HG02588 (cell line): ENCODE data around the gene DUSP19.
A peak's percentile ranks its signal among the peaks of the same experiment; 100 is the strongest.

Source experiments
- ATAC-seq: cut with Tn5 transposase; IDR thresholded peaks from one replicate; pipeline ENCODE4 v1.9.1; 2021; ENCODE audit warnings: mild to moderate bottlenecking, moderate library complexity; ENCODE audit not compliant: unreplicated experiment

Gene DUSP19

DNA sequence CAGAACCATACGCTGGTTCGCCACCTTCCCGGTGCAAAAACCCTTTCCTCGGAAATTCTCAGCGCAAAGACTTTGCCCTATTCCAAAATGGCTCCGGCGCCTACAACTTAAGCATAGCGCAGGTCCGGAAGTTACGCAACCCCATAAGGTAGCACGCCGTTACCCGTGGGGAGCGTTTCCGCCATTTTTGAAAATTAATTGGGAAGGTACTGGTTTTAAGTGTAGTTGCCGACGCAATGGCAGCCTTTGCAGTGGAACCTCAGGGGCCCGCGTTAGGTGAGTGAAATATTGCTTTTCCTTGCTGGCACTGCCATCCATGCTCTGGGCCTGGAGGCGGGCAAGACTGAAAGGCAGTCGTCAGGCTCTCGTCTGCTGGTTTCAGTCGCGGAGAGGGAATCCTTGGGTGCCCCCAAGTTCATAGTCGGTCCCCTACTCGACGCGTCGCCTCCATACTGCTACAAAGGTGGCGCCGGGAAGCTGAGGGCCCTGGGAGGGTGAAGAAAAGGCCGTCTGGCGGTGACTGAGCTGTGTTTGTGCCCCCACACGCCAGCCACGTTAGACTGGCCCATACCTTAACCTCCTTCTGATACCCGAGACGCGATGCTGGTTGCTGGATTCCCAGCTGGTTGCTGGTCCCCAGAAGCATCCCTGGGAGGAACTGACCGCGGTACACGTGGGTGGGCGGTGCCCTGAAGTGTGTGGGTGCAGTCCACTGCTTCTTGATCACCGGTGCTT lies 45.8 kb downstream of the DUSP19 start, which contains the start of gene NUP35:
TSS of gene NUP35 (plus strand) at position 222 of the 735 bp plus-strand sequence. CDS start at position 237, 15 bp downstream.
- peak; percentile 88 for ATAC-seq

DNA sequence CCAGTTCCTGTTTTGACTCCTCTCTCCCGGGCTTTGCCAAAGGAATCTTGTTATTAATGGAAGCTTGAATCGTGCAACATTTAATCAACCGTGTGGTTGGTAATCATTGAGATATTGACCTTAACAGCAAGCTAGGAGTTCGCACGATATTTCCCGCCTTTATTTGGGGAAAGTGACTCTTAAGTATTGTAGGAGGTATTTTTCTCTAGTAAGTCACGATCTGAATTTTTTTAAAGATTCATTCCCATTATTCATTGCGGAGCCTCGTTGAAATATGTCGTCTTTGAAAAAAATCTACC lies 46.4 kb downstream of the DUSP19 start:
- ATAC-seq = no peak

DNA sequence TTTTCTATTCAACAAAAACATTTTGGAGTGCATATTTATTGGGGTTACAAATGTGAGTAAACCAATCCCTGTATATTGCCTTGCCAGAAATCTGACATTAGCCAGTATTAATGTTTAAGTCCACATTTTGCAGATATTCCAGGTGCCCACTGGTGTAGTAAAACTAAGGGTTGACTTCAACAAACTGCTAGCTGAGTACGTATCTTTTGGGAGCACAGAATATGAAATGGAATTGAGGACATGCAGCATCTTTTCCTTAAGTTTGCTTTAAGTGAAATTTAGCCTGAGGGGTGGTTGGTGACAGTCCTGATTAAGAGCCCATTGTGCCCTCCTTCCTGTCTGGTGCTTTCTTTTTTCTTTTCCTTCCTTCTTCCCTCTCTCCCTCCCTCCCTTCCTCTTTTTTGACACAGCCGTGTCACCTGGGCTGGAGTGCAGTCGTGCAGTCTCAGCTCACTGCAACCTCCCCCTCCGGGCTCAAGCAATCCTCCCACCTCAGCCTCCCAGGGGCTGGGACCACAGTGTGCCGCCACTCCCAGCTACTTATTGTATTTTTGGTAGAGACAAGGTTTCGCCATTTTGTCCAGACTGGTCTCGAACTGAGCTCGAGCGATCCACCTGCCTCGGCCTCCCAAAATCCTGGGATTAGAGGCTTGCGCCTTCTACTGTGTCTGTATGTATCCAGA lies 47.3 kb downstream of the DUSP19 start:
- no peak for ATAC-seq

DNA sequence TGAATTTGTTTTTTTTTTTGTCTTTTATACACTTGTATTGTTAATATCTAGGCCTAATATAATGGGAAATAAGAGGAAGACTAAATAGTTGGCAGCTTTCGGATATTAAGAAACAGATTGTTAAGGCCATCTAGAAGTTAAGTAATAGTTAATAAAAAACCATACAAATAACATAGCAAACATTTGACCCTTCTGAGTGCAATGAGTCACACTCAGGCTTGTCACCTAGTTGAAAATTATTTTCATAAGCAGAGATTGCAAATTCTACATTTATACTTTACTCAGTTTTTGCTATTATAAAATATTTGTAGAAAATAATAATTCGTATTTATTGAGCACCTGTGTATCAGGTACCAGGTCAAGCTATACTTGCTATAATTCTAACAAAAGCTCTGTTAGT lies 48.1 kb downstream of the DUSP19 start:
- no peak for ATAC-seq

DNA sequence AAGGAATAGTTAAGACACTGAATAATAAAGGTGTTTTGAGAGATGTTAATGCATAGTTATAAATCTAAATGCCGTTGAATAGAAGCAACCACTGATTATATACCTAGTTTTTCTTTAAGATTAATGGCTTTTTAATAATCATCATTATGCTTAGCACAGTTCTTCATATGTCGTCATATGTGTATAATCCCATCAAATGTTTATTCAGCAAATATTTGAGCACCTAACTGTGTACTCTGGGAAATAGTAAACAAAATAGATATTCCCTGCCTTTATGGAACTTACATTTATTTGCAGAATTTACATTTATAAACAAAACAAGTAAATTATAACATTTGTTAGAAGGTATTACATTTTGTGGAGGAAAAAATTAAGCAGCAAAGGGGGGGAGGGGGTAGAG lies 55.5 kb downstream of the DUSP19 start:
- ATAC-seq = no peak

DNA sequence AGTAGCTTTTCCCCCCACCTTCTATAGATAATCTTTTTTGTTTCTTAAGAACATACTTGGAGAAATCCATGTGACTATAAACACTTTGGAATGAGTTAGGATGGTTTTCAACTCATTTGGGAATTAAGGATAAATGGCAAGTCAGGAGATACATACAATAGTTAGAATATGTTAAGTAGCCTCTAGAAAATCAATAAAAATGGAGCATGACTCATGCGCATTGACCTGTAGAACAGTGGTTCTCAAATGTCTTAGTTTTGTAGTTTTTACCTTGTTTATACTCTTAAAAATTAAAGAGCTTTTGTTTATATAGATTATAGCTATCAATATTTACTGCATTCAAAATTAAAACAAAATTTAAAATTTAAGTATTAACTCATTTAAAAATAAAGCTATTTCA lies 70.4 kb downstream of the DUSP19 start:
- ATAC-seq = no peak

DNA sequence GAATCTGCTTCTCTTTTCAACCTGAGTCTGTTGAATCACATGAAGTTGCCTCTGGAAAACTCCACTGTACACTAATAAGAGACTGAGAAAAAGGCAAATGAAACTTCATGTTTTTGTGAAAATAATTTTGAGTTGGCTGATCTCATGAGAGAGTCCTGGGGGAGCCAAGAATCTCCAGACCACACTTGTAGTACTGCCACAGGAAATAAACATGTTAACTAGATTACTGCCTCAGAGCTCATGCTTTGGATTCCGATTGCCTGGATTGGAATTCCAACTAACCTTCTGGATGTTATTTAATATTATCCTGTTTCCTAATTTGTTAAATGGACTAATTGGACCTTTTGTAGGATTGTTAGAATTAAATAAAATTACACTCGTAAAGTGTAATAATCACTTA lies 70.9 kb downstream of the DUSP19 start:
- no peak for ATAC-seq
